Erythroblast (primary cell): ENCODE results near the gene ZNF506.
"Not testable (repeated sequence)": the region's sequence is repeated elsewhere in the genome, so short reads cannot be mapped to it uniquely, and the experiment has no call there.

Experiments
- DNase-seq, 2 experiments: peaks; one replicate each; lab custom pipeline; 2025; lab: John Stamatoyannopoulos, UW
- GATA1 ChIP-seq: IDR thresholded peaks from 2 replicates; pipeline ENCODE4 v1.6.1; 2011; ENCODE audit warnings: low read depth, mild to moderate bottlenecking, control low read depth, low read length, moderate library complexity
- POLR2A ChIP-seq: IDR thresholded peaks from 2 replicates; pipeline ENCODE4 v1.6.1; 2011; ENCODE audit warnings: mild to moderate bottlenecking, low read length

The ZNF506 gene

GRCh38 chr19:19820774-19821320 lies 703 bp downstream of the ZNF506 start:
- no peak for DNase-seq
- TF ChIP-seq POLR2A (no peak), GATA1 (no peak)

- DNase-seq: no peak
- TF ChIP-seq POLR2A: no peak
These were observed 4.2 kb downstream of the ZNF506 start for GRCh38 chr19:19817357-19817756.

GRCh38 chr19:19816679-19817078 lies 4.9 kb downstream of the ZNF506 start:
- TF ChIP-seq GATA1: no peak
- TF ChIP-seq POLR2A: no peak
- no peak for DNase-seq

- DNase-seq: not testable (repeated sequence)
These were observed 9.6 kb downstream of the ZNF506 start for GRCh38 chr19:19811999-19812398.

GRCh38 chr19:19805480-19805879 lies 16.1 kb downstream of the ZNF506 start:
- no peak for DNase-seq
- TF ChIP-seq POLR2A (no peak), GATA1 (no peak)

GRCh38 chr19:19788015-19788414 lies 33.5 kb downstream of the ZNF506 start:
- no peak for TF ChIP-seq GATA1
- TF ChIP-seq POLR2A: no peak
- no peak for DNase-seq

- not testable (repeated sequence) for DNase-seq
These were observed 36.1 kb downstream of the ZNF506 start for GRCh38 chr19:19785476-19785875.

- TF ChIP-seq POLR2A (no peak), GATA1 (no peak)
- no peak for DNase-seq
These were observed 38.8 kb downstream of the ZNF506 start for GRCh38 chr19:19782783-19783182.

- DNase-seq: not testable (repeated sequence)
These were observed 39.8 kb downstream of the ZNF506 start for GRCh38 chr19:19781791-19782190.

- TF ChIP-seq POLR2A: no peak
- TF ChIP-seq GATA1: no peak
- DNase-seq: no peak
These were observed 42.9 kb downstream of the ZNF506 start for GRCh38 chr19:19778666-19779065.

GRCh38 chr19:19777692-19778091 lies 43.9 kb downstream of the ZNF506 start:
- TF ChIP-seq POLR2A (no peak), GATA1 (no peak)
- no peak for DNase-seq

- TF ChIP-seq GATA1: no peak
- TF ChIP-seq POLR2A: peak; percentile 60
- peak; percentile 93 for DNase-seq
These were observed 45.1 kb downstream of the ZNF506 start for GRCh38 chr19:19776206-19777008.

- TF ChIP-seq GATA1: no peak
- TF ChIP-seq POLR2A: no peak
These were observed 45.7 kb downstream of the ZNF506 start for GRCh38 chr19:19775891-19776205.

GRCh38 chr19:19774354-19775033 lies 47.1 kb downstream of the ZNF506 start:
- TF ChIP-seq GATA1 (no peak), POLR2A (no peak)

More at GRCh38 chr19:19775891-19776205, 45.7 kb downstream of the ZNF506 start:
- DNase-seq: no peak

GRCh38 chr19:19771963-19772362 lies 49.6 kb downstream of the ZNF506 start:
- DNase-seq: not testable (repeated sequence)

More at GRCh38 chr19:19774354-19775033, 47.1 kb downstream of the ZNF506 start:
- no peak for DNase-seq

GRCh38 chr19:19769971-19770370 lies 51.6 kb downstream of the ZNF506 start:
- not testable (repeated sequence) for DNase-seq
